SK-N-MC (cell line): ENCODE data around the gene S100A2.

Experiments
- EZH2 ChIP-seq: fragments of 200-600 bp; sonication (generic); IDR thresholded peaks from one replicate; pipeline ENCODE4 v1.6.1; 2017; ENCODE audit warnings: antibody characterized with exemption
- FOXP2 ChIP-seq: optimal IDR thresholded peaks from 2 replicates; pipeline ENCODE3; 2011; ENCODE audit warnings: mild to moderate bottlenecking, moderate library complexity; ENCODE audit not compliant: insufficient read depth; ENCODE audit errors: extremely low read length, control extremely low read depth
- POLR2AphosphoS5 ChIP-seq: IDR thresholded peaks from 2 replicates; pipeline ENCODE4 v1.6.1; 2012; ENCODE audit warnings: mild to moderate bottlenecking, low read depth, low read length, borderline replicate concordance

GRCh38 chr1:153543736-153544135 is 21.9 kb downstream of the S100A2 start:
- TF ChIP-seq POLR2AphosphoS5 (no peak), EZH2 (no peak), FOXP2 (no peak)
